ENCODE results near the gene ERICH3. TPM values are rescaled to one million over a fixed set of nuclear protein-coding genes. Genes with fewer than 3 reads are reported as not detected.
A peak's percentile ranks its signal among the peaks of the same experiment; 100 is the strongest.

Gene ERICH3
- total RNA-seq, 1 donor from 2014 or later, result not detected

DNA sequence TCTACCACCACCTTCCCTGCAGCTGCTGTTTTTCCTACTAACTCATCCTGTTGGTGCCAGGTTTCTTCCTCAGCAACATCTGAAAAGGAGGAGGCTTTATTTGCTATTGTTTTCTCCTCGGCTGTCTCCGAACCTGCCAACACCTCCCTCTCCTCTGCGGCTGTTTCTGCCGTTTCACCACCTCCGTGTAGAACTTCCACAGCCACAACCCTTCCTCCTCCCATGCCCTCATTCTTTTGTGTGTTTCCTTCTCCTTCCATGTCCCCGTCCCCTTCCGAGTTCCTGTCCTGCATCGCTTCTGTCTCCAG, 102.1 kb downstream of the ERICH3 start:
- no peak for ATAC-seq
- no peaks in the 10 kb centered on the region for H3K9me3 ChIP-seq
- H3K4me1 ChIP-seq, result no peaks in the 10 kb centered on the region
- H3K36me3 ChIP-seq, result no peaks in the 10 kb centered on the region
- intact Hi-C loops (cut with DNase I), result no loop called here
- DNase-seq, result no peak
- no peaks in the 10 kb centered on the region for H3K27me3 ChIP-seq
- TF ChIP-seq, protein P1, sequence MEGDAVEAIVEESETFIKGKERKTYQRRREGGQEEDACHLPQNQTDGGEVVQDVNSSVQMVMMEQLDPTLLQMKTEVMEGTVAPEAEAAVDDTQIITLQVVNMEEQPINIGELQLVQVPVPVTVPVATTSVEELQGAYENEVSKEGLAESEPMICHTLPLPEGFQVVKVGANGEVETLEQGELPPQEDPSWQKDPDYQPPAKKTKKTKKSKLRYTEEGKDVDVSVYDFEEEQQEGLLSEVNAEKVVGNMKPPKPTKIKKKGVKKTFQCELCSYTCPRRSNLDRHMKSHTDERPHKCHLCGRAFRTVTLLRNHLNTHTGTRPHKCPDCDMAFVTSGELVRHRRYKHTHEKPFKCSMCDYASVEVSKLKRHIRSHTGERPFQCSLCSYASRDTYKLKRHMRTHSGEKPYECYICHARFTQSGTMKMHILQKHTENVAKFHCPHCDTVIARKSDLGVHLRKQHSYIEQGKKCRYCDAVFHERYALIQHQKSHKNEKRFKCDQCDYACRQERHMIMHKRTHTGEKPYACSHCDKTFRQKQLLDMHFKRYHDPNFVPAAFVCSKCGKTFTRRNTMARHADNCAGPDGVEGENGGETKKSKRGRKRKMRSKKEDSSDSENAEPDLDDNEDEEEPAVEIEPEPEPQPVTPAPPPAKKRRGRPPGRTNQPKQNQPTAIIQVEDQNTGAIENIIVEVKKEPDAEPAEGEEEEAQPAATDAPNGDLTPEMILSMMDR (IDR thresholded peaks at IDR 0.05), result no peak
- no peak overlapping the region for H3K4me3 ChIP-seq
- no peak overlapping the region for H3K27ac ChIP-seq

DNA sequence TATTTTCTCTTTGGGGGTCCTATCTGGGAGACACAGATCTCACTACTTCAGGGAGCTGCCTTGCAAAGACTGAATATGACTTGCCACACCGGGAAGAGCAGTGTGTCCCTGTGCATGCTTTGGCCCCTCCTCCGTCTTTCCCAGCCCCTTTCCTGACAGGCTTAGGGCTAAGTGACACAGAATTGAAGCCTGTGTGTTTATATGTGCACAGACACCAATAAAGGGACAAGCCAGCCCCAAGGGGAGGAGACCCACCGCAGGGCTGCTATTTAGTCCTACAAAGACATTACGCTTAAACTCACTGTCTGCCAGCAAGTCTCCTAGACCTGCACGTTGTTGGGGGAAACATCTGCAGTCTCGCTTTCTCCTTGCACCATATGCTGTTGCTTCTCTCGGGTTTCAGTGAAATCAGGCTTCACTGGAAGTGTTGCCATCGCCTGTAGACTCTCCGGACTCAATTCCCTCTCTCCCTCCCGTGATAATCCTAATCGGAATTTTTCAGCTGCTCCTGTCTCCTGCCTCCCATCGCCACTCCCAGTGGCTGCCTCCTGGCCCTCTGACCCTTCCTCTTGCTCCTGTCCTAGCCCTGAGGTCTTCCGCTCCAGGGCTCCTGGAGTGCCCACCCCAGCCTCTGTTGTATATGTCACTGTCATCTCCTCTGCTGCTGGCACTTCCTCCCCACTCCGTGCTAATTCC, 102.6 kb downstream of the ERICH3 start:
- Histone ChIP-seq H3K4me1 (no peaks in the 10 kb centered on the region), H3K4me3 (no peak overlapping the region), H3K27me3 (no peaks in the 10 kb centered on the region), H3K9me3 (no peaks in the 10 kb centered on the region), H3K36me3 (no peaks in the 10 kb centered on the region), H3K27ac (no peak overlapping the region)
- DNase-seq (no peak), ATAC-seq (peak; percentile 22)
- TF ChIP-seq, protein P1 (IDR thresholded peaks at IDR 0.05), result no peak
- intact Hi-C loops (cut with DNase I), result no loop called here

DNA sequence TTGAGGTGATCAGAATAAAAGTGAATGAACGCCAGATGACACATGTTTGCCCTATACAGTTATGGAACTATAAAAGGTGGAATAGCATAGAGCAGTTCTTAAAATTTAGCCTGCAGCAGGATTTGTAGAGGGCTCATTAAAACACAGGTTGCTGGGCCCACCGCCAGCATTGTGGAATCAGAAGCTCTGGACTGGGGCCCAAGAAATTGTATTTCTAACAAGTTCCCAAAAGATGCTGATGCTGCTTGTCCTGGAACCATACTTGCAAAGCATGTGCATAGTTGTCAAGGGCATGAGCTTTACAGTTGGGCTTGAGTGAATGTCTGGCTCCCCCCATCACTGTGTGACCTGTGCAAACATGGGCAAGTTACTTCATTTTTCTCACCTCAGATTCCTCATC, 123.7 kb downstream of the ERICH3 start:
- ATAC-seq (no peak), DNase-seq (no peak)
- Histone ChIP-seq H3K4me1 (no peaks in the 10 kb centered on the region), H3K36me3 (no peaks in the 10 kb centered on the region), H3K27ac (no peak overlapping the region), H3K4me3 (no peak overlapping the region), H3K27me3 (no peaks in the 10 kb centered on the region), H3K9me3 (no peaks in the 10 kb centered on the region)
- TF ChIP-seq, protein P1 (IDR thresholded peaks at IDR 0.05), result no peak
- intact Hi-C loops (cut with DNase I), result no loop called here

DNA sequence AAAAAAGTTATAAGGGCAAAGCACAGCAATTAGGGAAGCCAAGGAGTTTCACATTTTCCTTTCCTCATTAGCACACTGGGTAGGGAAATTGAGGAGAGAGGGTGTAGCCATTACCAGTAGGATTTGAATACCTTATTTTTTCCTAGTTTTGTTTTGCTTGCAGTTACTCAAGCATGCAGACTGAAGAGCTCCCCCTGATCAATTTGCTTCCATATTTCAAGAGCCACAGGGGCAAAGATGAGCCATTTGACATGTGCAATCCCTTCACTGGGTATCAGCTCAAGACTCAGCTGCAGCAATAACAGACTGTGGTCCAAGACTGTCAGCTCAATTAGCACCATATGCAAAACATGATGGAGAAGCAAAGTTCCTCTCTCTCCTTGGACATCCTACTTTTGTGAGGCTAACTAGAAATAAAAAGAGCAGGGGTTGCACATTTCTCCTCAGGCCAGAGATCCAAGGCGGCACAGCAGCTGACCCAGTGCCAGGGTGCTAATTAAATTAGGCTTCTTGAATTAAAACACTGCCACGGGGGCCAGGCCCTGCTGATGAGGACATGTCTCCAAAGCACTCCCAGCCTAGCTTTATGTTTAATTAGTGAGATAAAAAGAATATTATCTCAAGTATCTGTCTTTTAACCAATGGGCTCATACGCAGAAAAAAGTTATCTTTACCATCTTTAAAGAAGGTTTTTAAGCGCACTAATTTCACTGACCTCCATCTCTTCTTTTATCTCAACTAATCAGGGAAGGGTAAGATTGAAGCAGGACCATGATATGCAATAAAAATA, 124.4 kb downstream of the ERICH3 start:
- intact Hi-C loops (cut with DNase I), result no loop called here
- DNase-seq, result no peak
- no peak for ATAC-seq
- Histone ChIP-seq H3K27me3 (no peaks in the 10 kb centered on the region), H3K36me3 (no peaks in the 10 kb centered on the region), H3K9me3 (no peaks in the 10 kb centered on the region), H3K4me3 (no peak overlapping the region), H3K27ac (no peak overlapping the region), H3K4me1 (no peaks in the 10 kb centered on the region)
- TF ChIP-seq, protein P1 (IDR thresholded peaks at IDR 0.05), result no peak

DNA sequence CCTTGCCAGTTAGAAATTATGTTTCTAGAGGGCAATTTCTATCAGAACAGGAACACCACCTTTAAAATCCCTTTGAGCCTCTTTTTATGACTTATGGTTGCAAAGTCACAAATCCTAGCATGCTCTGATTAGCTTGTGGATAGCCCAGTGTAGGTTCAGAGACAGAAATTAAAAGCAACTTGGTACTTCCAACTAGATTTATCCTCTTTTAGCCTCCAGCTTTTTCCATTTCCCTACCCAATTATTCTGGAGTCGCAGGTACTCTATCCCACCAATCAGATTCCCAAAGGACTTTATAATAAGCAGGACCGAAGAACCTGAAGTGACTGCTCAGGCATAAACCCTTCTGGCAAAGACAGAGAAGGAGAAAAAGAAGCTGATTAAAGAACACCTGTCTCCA, 127.8 kb downstream of the ERICH3 start:
- Histone ChIP-seq H3K4me1 (no peaks in the 10 kb centered on the region), H3K27ac (no peak overlapping the region), H3K36me3 (no peaks in the 10 kb centered on the region), H3K27me3 (no peaks in the 10 kb centered on the region), H3K4me3 (no peak overlapping the region), H3K9me3 (no peaks in the 10 kb centered on the region)
- TF ChIP-seq, protein P1 (IDR thresholded peaks at IDR 0.05), result no peak
- DNase-seq, result no peak
- intact Hi-C loops (cut with DNase I), result no loop called here
- ATAC-seq, result no peak

Data from upper lobe of right lung (tissue), 1 donor.